HG03520 (cell line): ENCODE results near the gene TTC14.

Source experiments
- ATAC-seq: cut with Tn5 transposase; IDR thresholded peaks from one replicate; pipeline ENCODE4 v1.9.1; 2021; ENCODE audit warnings: mild to moderate bottlenecking, moderate library complexity; ENCODE audit not compliant: unreplicated experiment

TTC14 gene

GRCh38 chr3:180626844-180627243, 24.9 kb downstream of the TTC14 start:
- peak; percentile 80 for ATAC-seq

- no peak for ATAC-seq
Measured at GRCh38 chr3:180630371-180630770, 28.4 kb downstream of the TTC14 start.

GRCh38 chr3:180631317-180631716, 29.4 kb downstream of the TTC14 start:
- no peak for ATAC-seq

- no peak for ATAC-seq
Measured at GRCh38 chr3:180633722-180634121, 31.8 kb downstream of the TTC14 start.

DNA sequence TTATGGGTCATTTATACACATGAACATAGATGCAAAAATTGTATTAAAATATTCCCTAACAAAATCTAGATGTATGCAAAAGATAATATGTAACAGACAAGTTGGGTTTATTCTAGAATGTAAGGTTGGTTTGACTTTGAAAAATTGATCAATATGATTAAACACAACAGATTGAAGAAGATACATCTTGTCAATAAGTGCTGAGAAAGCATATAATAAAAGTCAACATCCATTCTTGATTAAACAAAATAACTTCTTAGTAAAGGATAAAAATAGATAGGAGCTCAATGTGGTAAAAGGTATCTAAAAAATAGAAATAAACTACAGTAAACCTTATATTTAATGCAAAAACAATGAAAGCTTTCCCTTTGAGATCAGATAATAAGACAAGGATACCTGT, 39.0 kb downstream of the TTC14 start:
- ATAC-seq: no peak

GRCh38 chr3:180646187-180646790, 44.3 kb downstream of the TTC14 start:
- ATAC-seq: peak; percentile 55

GRCh38 chr3:180656406-180656805, 54.4 kb downstream of the TTC14 start:
- no peak for ATAC-seq

- no peak for ATAC-seq
Measured at GRCh38 chr3:180657094-180657493, 55.1 kb downstream of the TTC14 start.
